ENCODE results near the gene JOSD2.

- TF ChIP-seq, protein P1, sequence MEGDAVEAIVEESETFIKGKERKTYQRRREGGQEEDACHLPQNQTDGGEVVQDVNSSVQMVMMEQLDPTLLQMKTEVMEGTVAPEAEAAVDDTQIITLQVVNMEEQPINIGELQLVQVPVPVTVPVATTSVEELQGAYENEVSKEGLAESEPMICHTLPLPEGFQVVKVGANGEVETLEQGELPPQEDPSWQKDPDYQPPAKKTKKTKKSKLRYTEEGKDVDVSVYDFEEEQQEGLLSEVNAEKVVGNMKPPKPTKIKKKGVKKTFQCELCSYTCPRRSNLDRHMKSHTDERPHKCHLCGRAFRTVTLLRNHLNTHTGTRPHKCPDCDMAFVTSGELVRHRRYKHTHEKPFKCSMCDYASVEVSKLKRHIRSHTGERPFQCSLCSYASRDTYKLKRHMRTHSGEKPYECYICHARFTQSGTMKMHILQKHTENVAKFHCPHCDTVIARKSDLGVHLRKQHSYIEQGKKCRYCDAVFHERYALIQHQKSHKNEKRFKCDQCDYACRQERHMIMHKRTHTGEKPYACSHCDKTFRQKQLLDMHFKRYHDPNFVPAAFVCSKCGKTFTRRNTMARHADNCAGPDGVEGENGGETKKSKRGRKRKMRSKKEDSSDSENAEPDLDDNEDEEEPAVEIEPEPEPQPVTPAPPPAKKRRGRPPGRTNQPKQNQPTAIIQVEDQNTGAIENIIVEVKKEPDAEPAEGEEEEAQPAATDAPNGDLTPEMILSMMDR (conservative IDR thresholded peaks at IDR 0.05; ENCODE audit: low read depth, low read length) = no peak
- no peak for TF ChIP-seq EZH2 (IDR thresholded peaks at IDR 0.05; ENCODE audit: low read length, unreplicated experiment)
- no peak for TF ChIP-seq EZH2phosphoT487 (IDR thresholded peaks at IDR 0.05; ENCODE audit: borderline replicate concordance, low read length)
These were observed 40.2 kb upstream of the JOSD2 start for GRCh38 chr19:50551034-50551714.
